Activated naive CD4-positive, alpha-beta T cell (primary cell): Measurements from ENCODE around the gene NDOR1.

ENCODE experiments used
- DNase-seq, 4 experiments: peaks; one replicate each; lab custom pipeline; 2025; lab: John Stamatoyannopoulos, UW

NDOR1 gene

DNA sequence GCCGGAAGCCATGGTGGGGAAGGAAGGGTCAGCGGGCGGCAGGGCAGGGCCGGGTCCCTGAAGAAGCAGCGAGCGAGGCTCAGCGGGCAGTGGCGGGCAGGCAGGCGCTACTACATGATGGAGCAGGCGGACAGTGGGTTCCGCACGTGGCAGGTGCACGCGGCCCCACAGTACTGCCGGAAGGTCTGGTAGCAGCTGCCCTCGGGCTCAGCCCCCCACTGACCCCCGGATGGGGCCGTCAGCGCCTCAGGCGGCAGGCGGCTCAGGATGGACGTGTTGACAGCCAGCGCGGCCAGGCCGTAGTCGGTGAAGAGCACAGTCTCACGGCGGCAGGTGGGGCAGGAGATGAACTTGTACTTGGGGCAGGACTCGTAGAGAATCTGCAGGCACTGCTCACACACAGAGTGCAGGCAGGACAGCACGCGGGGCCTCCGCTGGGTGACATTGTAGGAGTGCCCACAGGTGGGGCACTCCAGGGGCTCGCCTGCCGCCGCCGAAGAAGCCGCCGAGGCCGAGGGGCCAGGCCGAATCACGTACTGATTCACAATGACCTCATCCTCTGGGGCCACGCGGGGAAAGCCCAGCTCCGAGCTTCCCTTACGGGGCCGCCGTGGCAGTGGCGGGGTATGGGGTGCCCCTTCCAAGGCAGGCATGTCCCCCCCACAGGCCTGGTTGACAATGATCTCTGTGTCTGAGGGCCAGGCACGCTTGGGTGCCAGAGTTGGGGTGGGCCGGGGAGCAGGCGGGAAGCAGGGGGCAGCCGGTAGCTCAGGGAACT, 15.0 kb downstream of the NDOR1 start:
- no peak for DNase-seq

DNA sequence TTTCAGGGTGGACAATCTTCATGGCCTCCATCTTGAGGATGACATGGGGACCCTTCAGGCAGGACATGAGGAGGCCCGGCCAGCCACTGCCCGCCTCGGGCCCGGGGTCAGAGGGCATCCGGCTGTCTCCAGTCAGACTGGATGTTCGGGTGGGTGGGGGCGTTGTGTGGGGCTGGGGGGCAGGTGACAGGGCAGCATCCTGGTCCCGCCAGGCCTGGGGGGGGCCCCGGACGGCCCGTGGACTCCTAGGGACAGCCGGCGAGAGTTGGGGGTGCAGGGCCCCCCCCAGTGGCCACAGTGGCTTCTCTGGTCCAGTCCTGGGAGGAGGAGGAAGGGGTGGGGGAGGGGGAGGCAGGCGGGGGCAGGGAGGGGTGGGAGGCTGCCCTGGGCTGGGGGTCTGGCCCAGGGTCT, 15.6 kb downstream of the NDOR1 start:
- DNase-seq = no peak

DNA sequence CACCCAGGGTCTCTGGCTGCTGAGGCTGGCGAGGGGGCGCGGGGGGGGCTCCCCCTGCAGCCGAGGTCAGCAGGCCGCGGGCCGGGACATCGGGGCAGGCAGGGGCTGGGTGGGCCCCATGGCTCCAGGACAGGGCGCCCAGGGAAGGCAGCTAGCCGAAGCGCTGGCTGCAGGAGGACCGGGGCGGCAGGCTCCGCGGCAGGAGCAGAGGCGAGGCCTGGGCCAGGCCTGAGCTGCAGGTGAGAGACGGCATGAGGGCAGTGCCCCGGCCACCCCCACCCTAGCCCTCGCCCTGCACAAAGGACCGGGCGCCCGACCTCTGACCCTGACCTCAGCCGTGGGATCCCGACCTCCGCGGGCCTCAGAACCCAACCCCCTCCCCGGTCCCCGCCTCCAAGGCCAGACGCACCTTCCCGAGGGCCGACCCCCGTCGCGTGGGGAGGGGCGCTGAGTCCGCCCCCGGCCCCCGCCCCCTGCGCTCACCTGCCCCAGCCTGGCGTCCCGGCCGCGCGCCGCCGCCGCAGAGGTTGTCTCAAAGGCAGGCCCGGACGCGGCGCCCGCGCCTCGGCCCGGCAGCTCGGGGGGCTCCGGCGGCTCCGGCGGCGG, 16.1 kb downstream of the NDOR1 start:
- DNase-seq = no peak

DNA sequence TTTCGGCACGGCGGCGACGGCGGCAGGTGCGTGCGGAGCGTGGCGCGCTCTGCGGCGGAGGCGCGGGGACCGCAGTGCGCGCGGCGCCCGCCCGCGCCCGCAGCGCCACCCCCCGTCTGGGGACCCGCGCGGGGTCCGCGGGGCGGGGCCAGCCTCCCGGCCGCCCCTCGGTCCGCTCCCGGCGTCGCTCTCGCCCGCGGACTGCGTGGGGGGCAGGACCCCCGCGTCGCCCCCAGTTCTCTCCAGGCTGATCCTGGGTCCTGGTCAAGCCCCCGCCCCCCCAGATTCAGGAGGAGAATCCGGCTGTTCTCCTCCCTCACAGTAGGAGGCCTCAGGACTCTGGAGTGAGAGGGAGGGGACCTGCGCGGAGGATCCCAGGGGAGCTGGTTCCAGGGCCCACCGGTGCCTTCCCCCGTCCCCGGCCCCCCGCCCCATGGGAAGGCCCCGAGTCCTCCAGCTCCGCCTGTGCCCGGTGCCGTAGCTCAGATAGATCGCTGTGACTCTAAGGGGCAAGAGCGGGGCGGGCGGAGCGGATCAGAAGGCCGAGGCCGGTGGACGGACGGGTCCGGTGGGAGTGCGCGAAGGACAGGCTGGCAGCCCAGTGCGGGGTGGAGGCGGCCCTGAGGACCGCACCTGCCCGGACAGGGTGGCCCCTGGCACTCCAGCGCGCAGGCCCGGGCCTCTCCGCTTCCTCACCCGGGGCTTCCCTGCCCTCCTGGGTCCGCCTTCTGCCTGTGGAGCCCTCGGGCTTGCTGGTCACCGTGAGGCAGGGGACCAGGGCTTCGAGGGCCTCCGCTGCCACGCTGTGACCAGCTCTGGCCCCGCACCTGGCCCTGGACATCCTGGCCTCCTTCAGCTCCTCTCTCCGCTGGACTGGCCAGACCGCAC, 16.9 kb downstream of the NDOR1 start, which contains the start of gene RNF208:
RNF208 (minus strand) TSS at position 51 of the 888 bp plus-strand sequence. CDS start 1,028 bp downstream, outside the sequence.
- DNase-seq = no peak

DNA sequence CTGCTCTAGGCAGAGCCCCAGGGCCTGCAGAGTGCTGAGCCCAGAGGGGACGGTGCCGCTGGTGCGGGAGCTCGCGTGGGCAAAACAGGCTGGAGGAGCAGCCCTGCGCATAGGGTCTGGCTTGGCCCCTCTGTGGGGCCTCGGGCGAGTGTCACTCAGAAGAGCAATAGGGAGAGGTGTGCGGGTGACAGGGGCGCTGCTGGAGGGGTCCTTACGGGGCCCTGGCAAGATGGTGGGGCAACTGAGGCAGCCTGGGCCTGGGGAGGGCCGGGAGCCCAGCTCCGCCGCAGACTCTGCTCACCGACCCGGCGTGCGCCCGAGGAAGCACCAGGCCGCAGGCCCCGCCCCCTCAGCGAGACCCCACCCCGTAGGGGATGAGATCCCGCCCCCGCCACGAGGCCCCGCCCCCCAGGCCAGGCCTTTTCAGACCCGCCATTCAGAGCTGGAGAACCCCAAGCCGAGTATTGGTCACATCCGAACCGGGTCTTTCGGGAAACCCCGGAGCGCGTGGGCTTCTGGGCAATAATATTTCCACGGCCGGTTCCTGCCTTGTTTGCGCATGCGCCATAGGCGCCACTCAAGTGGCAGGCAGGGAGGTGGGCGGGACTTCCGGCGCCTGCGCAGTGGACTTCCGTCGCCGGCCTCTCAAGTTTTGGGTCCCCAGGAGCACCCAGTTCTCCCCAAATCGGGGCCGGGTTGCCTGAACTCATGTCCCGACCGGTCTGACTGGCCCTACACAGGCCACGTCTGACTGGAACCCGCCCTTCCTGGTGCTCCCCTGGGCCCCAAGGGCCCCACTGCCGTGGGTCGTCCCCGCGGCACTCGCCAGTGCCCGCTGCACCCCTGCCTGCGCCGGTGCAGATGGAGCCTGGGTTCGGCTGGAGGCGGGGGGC, 17.8 kb downstream of the NDOR1 start:
- peak; percentile 98 to 99 (median 98) for DNase-seq

GRCh38 chr9:137224830-137225694, 19.6 kb downstream of the NDOR1 start, which contains the start of gene CYSRT1:
Gene CYSRT1 (plus strand): TSS chr9:137225174. CDS start chr9:137225622, 448 bp downstream.
- DNase-seq = no peak

DNA sequence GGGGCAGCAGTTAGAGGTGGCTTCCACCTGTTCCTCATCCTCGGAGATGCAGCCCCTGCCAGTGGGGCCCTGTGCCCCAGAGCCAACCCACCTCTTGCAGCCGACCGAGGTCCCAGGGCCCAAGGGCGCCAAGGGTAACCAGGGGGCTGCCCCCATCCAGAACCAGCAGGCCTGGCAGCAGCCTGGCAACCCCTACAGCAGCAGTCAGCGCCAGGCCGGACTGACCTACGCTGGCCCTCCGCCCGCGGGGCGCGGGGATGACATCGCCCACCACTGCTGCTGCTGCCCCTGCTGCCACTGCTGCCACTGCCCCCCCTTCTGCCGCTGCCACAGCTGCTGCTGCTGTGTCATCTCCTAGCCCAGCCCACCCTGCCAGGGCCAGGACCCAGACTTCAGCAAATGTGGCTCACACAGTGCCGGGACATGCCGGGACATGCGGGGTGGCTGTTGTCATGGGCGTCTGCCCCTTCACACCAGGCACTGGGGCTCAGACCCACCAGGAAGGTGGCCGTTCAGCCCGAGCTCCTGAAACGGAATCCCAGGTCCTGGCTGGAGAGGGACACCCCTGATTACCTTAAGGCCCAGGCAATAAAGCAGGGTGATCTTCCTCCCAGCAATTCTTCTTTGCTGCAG, 20.3 kb downstream of the NDOR1 start:
- no peak for DNase-seq

GRCh38 chr9:137226338-137227053, 21.0 kb downstream of the NDOR1 start:
- DNase-seq = no peak

GRCh38 chr9:137227054-137227852, 21.8 kb downstream of the NDOR1 start, which contains the start of gene RNF224:
Gene RNF224 (plus strand): TSS chr9:137227502. CDS start chr9:137228336, 834 bp downstream.
- peak; percentile 51 to 79 (median 69) for DNase-seq

GRCh38 chr9:137227853-137228505, 22.5 kb downstream of the NDOR1 start:
- DNase-seq = no peak

DNA sequence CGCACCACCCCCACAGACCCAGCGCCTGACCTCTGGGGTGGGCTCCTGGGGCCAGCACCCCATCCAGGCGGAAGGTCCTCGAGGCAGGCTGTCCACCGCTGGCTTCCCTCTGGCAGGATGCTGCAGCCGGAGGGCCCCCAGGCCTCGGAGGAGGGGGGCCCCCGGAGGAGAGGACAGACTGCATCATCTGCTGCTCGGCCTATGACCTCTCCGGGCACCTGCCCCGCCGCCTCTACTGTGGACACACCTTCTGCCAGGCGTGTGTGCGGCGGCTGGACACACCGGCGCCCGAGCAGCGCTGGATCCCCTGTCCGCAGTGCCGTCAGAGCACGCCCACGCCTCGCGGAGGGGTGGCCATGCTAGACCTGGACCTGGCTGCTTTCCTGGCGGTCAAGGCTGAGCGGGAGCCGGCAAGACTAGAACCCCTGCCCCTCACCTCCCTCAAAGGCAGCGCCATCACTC, 23.0 kb downstream of the NDOR1 start:
- DNase-seq = no peak

DNA sequence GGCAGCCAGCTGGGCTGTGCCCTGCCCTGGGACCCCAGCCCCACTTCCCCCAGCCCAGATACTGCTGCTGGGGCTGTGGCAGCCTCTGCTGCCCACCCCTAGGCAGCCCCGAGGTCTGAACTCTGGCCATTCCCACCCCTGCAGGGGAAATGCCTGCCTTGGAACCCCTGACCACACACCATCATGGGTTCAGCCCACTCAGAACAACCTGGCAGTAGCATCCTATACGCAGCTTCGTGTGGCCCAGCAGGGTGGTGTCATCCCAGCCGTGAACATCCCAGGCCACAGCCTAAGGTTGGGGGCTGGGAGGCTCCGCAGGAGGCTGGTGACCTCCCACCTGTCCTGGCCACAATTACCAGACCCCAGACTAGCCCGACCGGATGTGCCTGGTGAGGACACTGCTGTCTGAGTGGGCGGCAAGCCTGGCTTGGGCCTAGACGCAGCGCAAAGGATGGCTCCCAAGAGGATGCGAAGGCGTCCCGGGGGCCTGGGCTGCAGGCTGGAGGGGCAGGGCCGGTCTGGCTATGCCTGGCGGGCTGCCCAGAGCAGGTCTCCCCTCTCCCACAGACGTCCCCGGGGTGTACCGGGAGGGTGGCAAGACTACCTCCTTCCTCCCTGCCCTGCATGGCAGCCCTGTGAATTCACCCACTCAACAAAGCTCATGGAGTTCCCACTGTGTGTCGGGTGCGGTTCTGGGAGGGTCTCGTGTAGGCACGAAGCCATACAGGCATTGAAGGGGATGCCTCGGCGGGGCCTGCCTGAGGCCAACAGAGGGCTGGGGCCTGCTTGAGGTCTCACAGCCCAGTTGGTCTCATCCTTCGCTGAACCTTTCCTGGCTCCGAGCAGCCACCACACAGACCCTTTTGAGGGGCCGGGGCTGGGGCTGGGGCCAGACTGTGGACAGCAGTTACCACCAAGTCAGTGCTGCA, 23.7 kb downstream of the NDOR1 start:
- no peak for DNase-seq

- DNase-seq = no peak
Measured at GRCh38 chr9:137229903-137230704, 24.6 kb downstream of the NDOR1 start.

- no peak for DNase-seq
Measured at GRCh38 chr9:137230705-137231371, 25.3 kb downstream of the NDOR1 start, which contains the start of gene SLC34A3. Gene SLC34A3 (plus strand): TSS chr9:137230901. CDS start chr9:137231703, 802 bp downstream.
